ENCODE data around the gene GCHFR. TPM values are rescaled to one million over a fixed set of nuclear protein-coding genes. Genes with fewer than 3 reads are reported as not detected.

Gene GCHFR
- 4.5 TPM for total RNA-seq

- peak; percentile 69 to 80 for DNase-seq (ENCODE audit: low spot score in 2 of 2)
- FAIRE-seq = no peak
These were observed at the start of gene GCHFR for GRCh38 chr15:40763801-40764628. Gene GCHFR, plus strand, starts transcription at chr15:40764068. Its CDS starts 113 bp downstream, at chr15:40764181.

DNA sequence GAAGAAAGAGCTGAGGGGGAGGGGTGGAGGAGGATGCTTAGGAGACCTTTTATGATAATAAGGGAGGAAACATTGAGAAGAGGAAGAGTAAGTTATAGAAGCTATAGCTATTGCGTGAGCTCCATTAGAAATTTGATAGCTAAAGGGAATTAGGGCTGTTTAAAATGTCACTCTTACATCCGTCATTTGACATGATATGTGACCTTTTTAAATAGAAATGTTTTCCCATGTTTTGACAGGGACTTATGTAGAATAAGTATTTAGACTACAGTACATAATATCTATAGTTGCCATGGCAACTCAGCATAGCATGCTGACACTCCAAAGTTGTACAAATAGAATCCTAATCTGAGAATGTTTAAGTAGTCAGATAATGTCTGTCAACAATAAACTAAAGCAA, 49.7 kb upstream of the GCHFR start:
- DNase-seq (ENCODE audit: low spot score in 2 of 2) = no peak
- FAIRE-seq = no peak

GRCh38 chr15:40716165-40716564, 47.7 kb upstream of the GCHFR start:
- DNase-seq (ENCODE audit: low spot score in 2 of 2) (no peak), FAIRE-seq (no peak)

GRCh38 chr15:40721701-40722100, 42.2 kb upstream of the GCHFR start:
- DNase-seq (ENCODE audit: low spot score in 2 of 2) (no peak), FAIRE-seq (no peak)

- DNase-seq (ENCODE audit: low spot score in 2 of 2) (no peak), FAIRE-seq (no peak)
These were observed 41.5 kb upstream of the GCHFR start for GRCh38 chr15:40722354-40722753.

DNA sequence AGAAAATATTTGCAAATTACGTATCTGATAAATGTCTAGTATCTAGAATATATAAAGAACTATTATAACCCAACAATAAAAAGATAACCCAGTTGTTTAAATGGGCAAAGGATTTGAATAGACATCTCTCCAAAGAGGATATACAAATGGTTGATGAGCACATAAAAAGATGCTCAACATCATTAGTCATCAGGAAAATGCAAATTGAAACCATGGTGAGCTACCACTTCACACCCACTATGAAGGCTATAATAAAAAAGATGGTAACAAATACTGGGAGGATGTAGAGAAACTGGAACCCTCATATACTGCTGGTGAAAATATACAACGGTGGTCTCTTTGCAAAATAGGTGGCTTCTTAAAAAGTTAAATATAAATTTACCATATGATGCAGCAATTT, 40.9 kb upstream of the GCHFR start:
- no peak for FAIRE-seq

DNA sequence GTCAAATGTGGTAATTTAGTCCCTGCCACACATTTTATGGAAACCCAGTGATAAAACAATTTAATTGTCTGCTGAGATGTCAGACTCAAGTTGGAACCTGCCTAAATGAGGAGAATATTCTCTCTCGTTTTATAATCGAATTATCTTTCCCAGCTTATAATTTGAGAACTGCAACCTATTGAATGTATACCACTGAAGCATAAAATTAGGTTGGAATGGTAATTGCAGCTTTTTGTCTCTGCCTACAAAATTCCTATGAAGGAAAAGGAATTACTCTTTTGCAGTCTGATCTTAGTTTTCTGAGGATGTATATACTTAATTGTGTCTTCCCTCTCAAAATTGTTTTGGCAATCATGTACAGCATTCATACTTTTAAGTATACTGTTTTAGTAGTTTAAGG, 39.9 kb upstream of the GCHFR start:
- DNase-seq (ENCODE audit: low spot score in 2 of 2) (no peak), FAIRE-seq (no peak)

More for the DNA sequence above, 40.9 kb upstream of the GCHFR start:
- DNase-seq (ENCODE audit: low spot score in 2 of 2) = no peak

- no peak for FAIRE-seq
- DNase-seq (ENCODE audit: low spot score in 2 of 2) = no peak
These were observed 32.8 kb upstream of the GCHFR start for GRCh38 chr15:40731034-40731433.

DNA sequence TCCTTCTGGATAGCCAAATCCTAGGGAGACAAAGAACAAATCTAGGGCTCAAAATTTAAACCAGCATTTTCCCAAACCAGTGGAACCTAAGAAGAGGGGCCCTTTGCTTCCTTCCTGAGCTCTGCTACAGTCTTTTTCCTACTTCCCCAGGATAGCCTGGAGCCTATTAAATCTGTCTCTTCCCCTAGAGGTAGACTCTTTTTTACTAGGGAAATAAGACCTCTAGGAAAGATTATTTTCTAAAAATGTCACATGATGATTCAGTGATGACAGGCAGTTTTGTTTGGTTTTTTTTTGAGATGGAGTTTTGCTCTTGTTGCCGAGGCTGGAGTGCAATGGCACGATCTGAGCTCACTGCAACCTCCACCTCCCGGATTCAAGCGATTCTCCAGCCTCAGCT, 27.3 kb upstream of the GCHFR start:
- no peak for FAIRE-seq

GRCh38 chr15:40737048-40737447, 26.8 kb upstream of the GCHFR start:
- FAIRE-seq (no peak), DNase-seq (ENCODE audit: low spot score in 2 of 2) (no peak)

More for the DNA sequence above, 27.3 kb upstream of the GCHFR start:
- DNase-seq (ENCODE audit: low spot score in 2 of 2) = no peak

DNA sequence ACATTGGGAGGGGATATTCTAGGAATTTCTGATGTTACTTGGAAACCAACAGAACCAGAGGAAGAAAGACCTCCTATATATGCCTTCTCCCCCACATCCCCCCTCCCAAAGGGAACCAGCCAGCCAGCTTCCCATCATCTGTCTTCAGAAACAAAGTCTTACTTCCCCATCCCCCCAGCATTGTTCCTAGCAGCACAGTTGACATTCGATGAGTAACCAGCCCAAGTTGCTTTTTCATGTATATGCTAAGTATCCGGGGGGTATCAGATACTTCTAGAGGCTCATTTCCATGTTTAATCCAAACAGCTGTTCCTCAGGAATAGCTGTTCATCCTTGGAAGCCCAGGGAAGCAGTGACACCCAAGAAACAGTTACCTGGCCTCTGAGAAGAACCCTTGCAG, 24.8 kb upstream of the GCHFR start:
- FAIRE-seq = no peak
- no peak for DNase-seq (ENCODE audit: low spot score in 2 of 2)

DNA sequence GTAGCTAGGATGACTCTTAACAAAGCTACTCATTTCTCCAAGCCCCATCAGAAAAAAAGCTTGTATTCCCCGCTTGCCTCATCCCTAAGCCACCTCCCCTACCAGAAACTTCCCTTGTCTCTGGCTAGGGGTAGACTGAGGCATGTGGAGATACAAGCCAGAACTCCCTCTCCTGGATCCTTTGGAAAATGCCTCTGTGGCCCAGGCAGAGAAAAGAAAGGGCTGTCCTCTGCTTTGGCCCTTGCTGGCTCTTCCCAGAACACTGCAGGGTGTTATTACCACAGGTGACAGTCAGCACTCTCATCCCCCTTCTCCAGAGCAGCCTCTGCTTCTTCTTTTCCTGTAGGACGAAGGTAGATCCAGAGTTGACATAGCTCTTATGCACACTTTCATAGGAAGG, 24.0 kb upstream of the GCHFR start:
- DNase-seq (ENCODE audit: low spot score in 2 of 2) = no peak
- no peak for FAIRE-seq

GRCh38 chr15:40743485-40743901, 20.4 kb upstream of the GCHFR start:
- no peak for DNase-seq (ENCODE audit: low spot score in 2 of 2)
- FAIRE-seq = no peak

GRCh38 chr15:40743921-40744814, 19.7 kb upstream of the GCHFR start:
- no peak for DNase-seq (ENCODE audit: low spot score in 2 of 2)
- FAIRE-seq = no peak

DNA sequence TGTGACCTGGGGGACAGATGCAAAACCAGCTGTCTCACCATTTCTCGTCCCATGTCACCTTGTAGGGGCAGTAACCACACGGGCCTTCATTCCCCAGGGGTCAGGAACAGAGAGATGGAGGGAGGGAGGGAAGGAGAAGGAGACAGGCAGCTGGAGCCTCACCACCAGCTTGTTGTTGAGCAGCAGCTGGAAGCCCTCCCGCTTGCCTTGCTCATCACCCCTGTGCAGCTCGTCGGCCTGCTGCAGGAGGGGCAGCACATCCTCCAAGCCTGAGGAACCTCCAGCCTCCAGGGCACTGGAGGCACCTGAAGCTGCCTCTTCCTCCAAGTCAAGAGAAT, 19.1 kb upstream of the GCHFR start:
- DNase-seq (ENCODE audit: low spot score in 2 of 2) = no peak

GRCh38 chr15:40746916-40747418, 16.9 kb upstream of the GCHFR start:
- FAIRE-seq (no peak), DNase-seq (ENCODE audit: low spot score in 2 of 2) (no peak)

More for the DNA sequence above, 19.1 kb upstream of the GCHFR start:
- FAIRE-seq = no peak

DNA sequence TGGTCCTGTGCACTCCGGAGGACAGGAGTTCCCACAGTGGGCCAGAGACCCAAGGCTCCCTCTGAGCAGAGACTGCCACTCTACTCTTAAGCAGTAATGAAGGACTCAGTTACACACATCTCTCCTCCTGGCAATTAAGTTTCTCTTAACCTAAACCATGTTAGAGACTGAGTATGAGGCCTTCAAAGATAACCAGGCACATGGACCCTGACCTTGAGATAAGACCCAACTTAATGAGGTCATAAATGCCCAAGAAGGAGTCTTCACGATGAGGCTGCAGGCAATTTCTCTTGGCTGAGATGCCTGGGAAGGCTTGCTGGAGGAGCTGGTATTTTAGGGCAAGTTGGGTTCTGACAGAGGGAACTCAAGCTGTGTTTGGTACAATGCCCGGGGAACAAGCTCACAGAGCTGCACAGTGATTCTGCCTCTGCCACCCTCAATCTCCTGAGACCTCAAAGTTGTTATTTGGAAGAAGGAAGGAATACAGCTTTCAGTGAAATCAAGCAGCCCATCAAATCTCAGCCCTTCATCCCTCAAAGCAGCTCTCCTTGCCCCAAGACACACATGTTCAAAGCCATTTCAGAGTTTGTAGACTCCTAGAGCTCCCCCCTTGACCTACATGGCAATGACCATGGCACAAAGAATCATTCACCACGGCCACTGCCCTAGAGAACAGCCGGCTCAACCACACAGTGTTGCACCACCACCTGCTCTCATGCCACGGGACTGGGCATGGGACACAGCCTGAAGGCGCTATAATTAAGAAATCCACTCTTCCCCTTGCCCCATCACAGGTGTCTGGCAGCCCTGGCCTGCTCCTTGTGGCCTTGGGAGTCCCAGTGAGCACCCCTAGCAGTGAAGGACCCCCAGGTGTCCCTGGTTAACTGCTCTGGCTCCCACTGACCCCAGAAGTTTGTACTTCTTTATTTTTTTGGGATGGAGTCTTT, 15.9 kb upstream of the GCHFR start:
- DNase-seq (ENCODE audit: low spot score in 2 of 2) (no peak), FAIRE-seq (no peak)

DNA sequence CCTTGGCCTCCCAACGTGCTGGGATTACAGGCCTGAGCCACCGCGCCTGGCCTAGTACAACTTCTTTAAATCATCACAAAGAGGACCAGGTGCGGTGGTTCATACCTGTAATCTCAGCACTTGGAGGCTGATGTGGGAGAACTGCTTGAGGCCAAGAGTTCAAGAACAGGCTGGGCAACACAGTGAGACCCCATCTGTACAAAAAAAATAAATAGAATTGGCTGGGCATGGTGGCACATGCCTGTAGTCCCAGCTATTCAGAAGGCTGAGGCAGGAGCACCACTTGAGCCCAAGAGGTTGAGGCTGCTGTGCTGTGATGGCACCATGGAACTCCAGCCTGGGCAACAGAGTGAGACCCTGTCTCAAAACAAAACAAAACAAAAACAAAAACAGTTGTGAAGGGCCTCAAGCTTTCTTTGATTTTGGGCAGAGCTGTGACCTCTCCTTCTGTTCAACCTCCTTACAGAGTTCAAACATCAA, 14.7 kb upstream of the GCHFR start:
- DNase-seq (ENCODE audit: low spot score in 2 of 2) = no peak
- FAIRE-seq = no peak

- DNase-seq (ENCODE audit: low spot score in 2 of 2) (no peak), FAIRE-seq (no peak)
These were observed 13.0 kb upstream of the GCHFR start for GRCh38 chr15:40750885-40751284.

DNA sequence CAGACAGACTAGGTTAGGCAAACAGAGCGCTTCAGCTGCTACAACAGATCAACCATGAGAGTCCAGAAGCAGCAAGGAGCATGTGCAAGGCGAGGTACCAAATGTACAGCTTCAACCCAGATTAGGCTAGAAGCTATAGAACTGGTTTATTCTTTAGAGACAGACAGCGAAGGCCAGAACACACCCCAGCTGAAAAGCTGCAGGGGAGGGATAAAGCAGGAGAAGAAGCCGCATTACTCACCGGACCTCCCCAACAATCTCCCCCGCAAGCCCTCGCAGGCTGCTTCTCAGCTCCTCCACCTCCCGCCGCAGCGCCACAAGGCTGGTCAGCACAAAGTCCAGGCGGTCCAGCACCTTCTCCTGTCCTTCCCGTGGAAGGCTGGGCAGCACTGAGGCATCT, 12.1 kb upstream of the GCHFR start:
- FAIRE-seq = no peak
- no peak for DNase-seq (ENCODE audit: low spot score in 2 of 2)

All from frontal cortex (tissue), 4 donors.